Fibroblast of villous mesenchyme (primary cell): ENCODE measurements around the gene MSRB3. TPM values are rescaled to one million over a fixed set of nuclear protein-coding genes. Genes with fewer than 3 reads are reported as not detected.

Experiments used
- DNase-seq: peaks from one replicate; pipeline ENCODE4 v3.0.0-alpha.2; 2010; ENCODE audit warnings: low read depth
- H3K4me3 ChIP-seq: 2 replicates; pipeline ENCODE4 v1.5.1; 2011; ENCODE audit warnings: low read depth, mild to moderate bottlenecking, low read length
- total RNA-seq: library from RNA; depleted of rRNA; stranded (reverse); fragments of >200 nt; gene quantifications from 2 replicates; pipeline ENCODE4 v1.2.3, GENCODE V29; 2012
- TF ChIP-seq, protein P1 (sequence below): IDR thresholded peaks from 2 replicates; pipeline ENCODE4 v1.5.1; 2012; ENCODE audit warnings: low read depth, mild to moderate bottlenecking, low read length; ENCODE audit not compliant: insufficient read depth

The MSRB3 gene
- total RNA-seq, 1 donor: 111 TPM

- TF ChIP-seq, protein P1, sequence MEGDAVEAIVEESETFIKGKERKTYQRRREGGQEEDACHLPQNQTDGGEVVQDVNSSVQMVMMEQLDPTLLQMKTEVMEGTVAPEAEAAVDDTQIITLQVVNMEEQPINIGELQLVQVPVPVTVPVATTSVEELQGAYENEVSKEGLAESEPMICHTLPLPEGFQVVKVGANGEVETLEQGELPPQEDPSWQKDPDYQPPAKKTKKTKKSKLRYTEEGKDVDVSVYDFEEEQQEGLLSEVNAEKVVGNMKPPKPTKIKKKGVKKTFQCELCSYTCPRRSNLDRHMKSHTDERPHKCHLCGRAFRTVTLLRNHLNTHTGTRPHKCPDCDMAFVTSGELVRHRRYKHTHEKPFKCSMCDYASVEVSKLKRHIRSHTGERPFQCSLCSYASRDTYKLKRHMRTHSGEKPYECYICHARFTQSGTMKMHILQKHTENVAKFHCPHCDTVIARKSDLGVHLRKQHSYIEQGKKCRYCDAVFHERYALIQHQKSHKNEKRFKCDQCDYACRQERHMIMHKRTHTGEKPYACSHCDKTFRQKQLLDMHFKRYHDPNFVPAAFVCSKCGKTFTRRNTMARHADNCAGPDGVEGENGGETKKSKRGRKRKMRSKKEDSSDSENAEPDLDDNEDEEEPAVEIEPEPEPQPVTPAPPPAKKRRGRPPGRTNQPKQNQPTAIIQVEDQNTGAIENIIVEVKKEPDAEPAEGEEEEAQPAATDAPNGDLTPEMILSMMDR: no peak
- no peak overlapping the region for H3K4me3 ChIP-seq
- no peak for DNase-seq
Observed at GRCh38 chr12:65407388-65408149, 129.1 kb downstream of the MSRB3 start.

- TF ChIP-seq, protein P1: no peak
- no peak for DNase-seq
- H3K4me3 ChIP-seq: no peak overlapping the region
Observed at GRCh38 chr12:65408441-65408840, 130.0 kb downstream of the MSRB3 start.

GRCh38 chr12:65409726-65410125 lies 131.2 kb downstream of the MSRB3 start:
- no peak overlapping the region for H3K4me3 ChIP-seq

GRCh38 chr12:65411171-65411570 lies 132.7 kb downstream of the MSRB3 start:
- no peak overlapping the region for H3K4me3 ChIP-seq
- DNase-seq: no peak
- TF ChIP-seq, protein P1: no peak

More at GRCh38 chr12:65409726-65410125, 131.2 kb downstream of the MSRB3 start:
- TF ChIP-seq, protein P1: no peak
- no peak for DNase-seq

DNA sequence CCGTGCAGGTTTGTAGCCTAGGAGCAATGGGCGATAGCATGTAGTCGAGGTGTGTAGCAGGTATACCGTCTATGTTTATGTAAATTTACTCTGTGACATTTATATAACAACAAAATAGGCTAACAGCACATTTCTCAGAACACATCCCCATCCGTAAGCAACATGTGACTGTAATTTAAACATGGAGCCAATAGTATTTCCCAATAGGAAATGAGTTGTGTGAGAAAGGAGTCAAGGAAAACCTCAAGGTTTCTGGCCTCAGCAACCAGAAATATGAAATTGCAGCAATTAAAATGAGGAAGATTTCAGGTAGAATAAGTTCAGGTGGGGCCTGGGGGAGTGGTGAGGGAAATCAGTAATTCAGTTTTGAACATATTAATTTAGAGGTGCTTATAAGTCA lies 136.0 kb downstream of the MSRB3 start:
- DNase-seq: no peak
- H3K4me3 ChIP-seq: no peak overlapping the region
- TF ChIP-seq, protein P1: no peak

DNA sequence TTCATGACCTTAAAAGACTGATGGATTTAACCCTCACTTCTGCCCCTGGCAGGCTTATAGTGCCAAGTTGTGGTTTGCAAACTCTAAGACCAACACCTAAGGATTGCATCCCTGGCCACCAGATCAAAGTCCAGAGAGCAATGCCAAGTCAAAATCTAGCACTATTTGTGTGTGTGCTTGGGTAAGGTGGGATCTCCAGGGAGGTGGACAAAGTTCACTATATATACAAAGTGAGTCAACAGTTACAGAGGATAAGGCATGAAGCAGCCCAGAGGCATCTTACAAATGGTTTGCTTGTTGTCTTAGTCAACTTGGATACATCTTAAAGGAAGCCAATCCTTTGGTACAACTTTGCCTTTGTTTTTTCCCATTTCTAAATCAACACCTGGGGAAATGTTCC lies 137.3 kb downstream of the MSRB3 start:
- TF ChIP-seq, protein P1: no peak
- H3K4me3 ChIP-seq: no peak overlapping the region
- DNase-seq: no peak
